HepG2 (cell line): ENCODE data around the gene SMARCB1. TPM values are rescaled to one million over a fixed set of nuclear protein-coding genes. Genes with fewer than 3 reads are reported as not detected.

Source experiments
- BHLHE40 ChIP-seq: IDR thresholded peaks from 2 replicates; pipeline ENCODE4 v1.6.1; 2011; ENCODE audit warnings: low read length, improper control_type of control experiment
- HMGXB4 ChIP-seq, 2 experiments: sonication (generic) in 1 of 2; formaldehyde crosslinking in 1 of 2; IDR thresholded peaks; 2 replicates each; pipeline versions ENCODE4 v1.4.0 to v1.6.1; 2018 to 2020; ENCODE audit warnings: missing genetic modification reagents in 2 of 2, borderline replicate concordance in 1 of 2, low read depth in 1 of 2, mild to moderate bottlenecking in 1 of 2, missing biosample characterization in 1 of 2
- HNF1B ChIP-seq: sonication (generic); formaldehyde crosslinking; IDR thresholded peaks from 2 replicates; pipeline ENCODE4 v1.5.1; 2020; ENCODE audit warnings: mild to moderate bottlenecking, moderate library complexity, missing genetic modification reagents
- PHB2 ChIP-seq: fragments of 450-650 bp; IDR thresholded peaks from 2 replicates; pipeline ENCODE4 v1.6.1; 2018; ENCODE audit not compliant: partially characterized antibody
- PITX1 ChIP-seq: sonication (generic); formaldehyde crosslinking; IDR thresholded peaks from 2 replicates; pipeline ENCODE4 v1.5.1; 2020; ENCODE audit warnings: mild to moderate bottlenecking, missing genetic modification reagents
- POLR2AphosphoS2 ChIP-seq: IDR thresholded peaks from 2 replicates; pipeline ENCODE4 v1.6.1; 2011; ENCODE audit warnings: low read depth, low read length, improper control_type of control experiment
- RBAK ChIP-seq: sonication (generic); formaldehyde crosslinking; IDR thresholded peaks from 2 replicates; pipeline ENCODE4 v1.5.1; 2020; ENCODE audit warnings: mild to moderate bottlenecking, missing genetic modification reagents
- SMARCE1 ChIP-seq: fragments of 450-650 bp; IDR thresholded peaks from 2 replicates; pipeline ENCODE4 v1.6.1; 2017; ENCODE audit warnings: borderline replicate concordance
- TCF7L2 ChIP-seq: IDR thresholded peaks from 2 replicates; pipeline ENCODE4 v1.6.1; 2011; ENCODE audit warnings: mild to moderate bottlenecking, low read depth, low read length, moderate library complexity
- ZBTB38 ChIP-seq: sonication (generic); formaldehyde crosslinking; IDR thresholded peaks from 2 replicates; pipeline ENCODE4 v1.5.1; 2020; ENCODE audit warnings: mild to moderate bottlenecking, missing genetic modification reagents
- ZNF256 ChIP-seq: sonication (generic); formaldehyde crosslinking; conservative IDR thresholded peaks from 2 replicates; pipeline ENCODE4 v1.4.0; 2020; ENCODE audit warnings: missing genetic modification reagents
- ZNF33B ChIP-seq: sonication (generic); formaldehyde crosslinking; IDR thresholded peaks from 2 replicates; pipeline ENCODE4 v1.5.1; 2020; ENCODE audit warnings: mild to moderate bottlenecking, missing genetic modification reagents
- ZNF503 ChIP-seq: sonication (generic); formaldehyde crosslinking; IDR thresholded peaks from 2 replicates; pipeline ENCODE4 v1.4.0; 2020; ENCODE audit warnings: missing genetic modification reagents
- ZNF577 ChIP-seq: sonication (generic); formaldehyde crosslinking; IDR thresholded peaks from 2 replicates; pipeline ENCODE4 v1.4.0; 2020; ENCODE audit warnings: mild to moderate bottlenecking, low read depth, missing genetic modification reagents, borderline replicate concordance
- ZNF782 ChIP-seq: sonication (generic); formaldehyde crosslinking; IDR thresholded peaks from 2 replicates; pipeline ENCODE4 v1.4.0; 2020; ENCODE audit warnings: missing genetic modification reagents, mild to moderate bottlenecking, borderline replicate concordance
- ZNF816 ChIP-seq: sonication (generic); formaldehyde crosslinking; IDR thresholded peaks from 2 replicates; pipeline ENCODE4 v1.8.0; 2022; ENCODE audit warnings: missing genetic modification reagents, mild to moderate bottlenecking, borderline replicate concordance
- polyA plus RNA-seq, 8 experiments: library from polyadenylated mRNA; depleted of rRNA in 3 of 8; stranded (reverse) in 7 of 8; unstranded in 1 of 8; fragments of >200 nt; fragmentation: Illumina TruSeq in 4 of 8; extraction: Trizol in 4 of 8; gene quantifications; 2 replicates each; pipeline versions ENCODE4 v1.2.1 to v1.2.3, GENCODE V29; 2011 to 2016; ENCODE audit warnings: low read depth in 4 of 8, missing spikeins in 1 of 8, mixed read lengths in 1 of 8; ENCODE audit not compliant: insufficient read depth in 1 of 8
- total RNA-seq, 5 experiments: library from RNA; depleted of rRNA; stranded (reverse); fragments of >200 nt; fragmentation: Illumina TruSeq; extraction: Trizol; gene quantifications; 2 replicates each; pipeline ENCODE4 v1.2.3, GENCODE V29; 2016; ENCODE audit warnings: low read depth in 1 of 5

The SMARCB1 gene
- total and polyA plus RNA-seq, 2 of the 13 experiments (the other 11 are each of a cell fraction or from before 2014, with no cell fraction given), result 74.0 to 166 TPM

- TF ChIP-seq HMGXB4 (CRISPR knock-in tag; IDR thresholded peaks at IDR 0.05; ENCODE audit: borderline replicate concordance in 1 of 2, low read depth in 1 of 2) (peak; percentile 82 to 92), TCF7L2 (no peak), ZNF33B (CRISPR knock-in tag) (no peak), ZNF503 (CRISPR knock-in tag) (peak; percentile 33; the same call in 1 of the 2 replicates), POLR2AphosphoS2 (no peak), BHLHE40 (0 out of 2 replicates have a peak, but pooled peaks have one; percentile 13), ZBTB38 (CRISPR knock-in tag) (peak; percentile 50; the same call in 1 of the 2 replicates), PHB2 (no peak), ZNF577 (CRISPR knock-in tag) (no peak), ZNF782 (CRISPR knock-in tag) (peak; percentile 80), HNF1B (peak; percentile 83), RBAK (CRISPR knock-in tag) (0 out of 2 replicates have a peak, but pooled peaks have one; percentile 36), ZNF816 (CRISPR knock-in tag) (peak; percentile 81; the same call in 1 of the 2 replicates), PITX1 (CRISPR knock-in tag) (peak; percentile 42; the same call in 1 of the 2 replicates), SMARCE1 (no peak), ZNF256 (CRISPR knock-in tag) (no peak)
Observed at GRCh38 chr22:23767673-23768548, 18.9 kb upstream of the SMARCB1 start, which contains the start of gene CHCHD10 (continued).
